Testis (tissue), 3 donors: Measurements from ENCODE around the gene ZFAND2B. TPM values are rescaled to one million over a fixed set of nuclear protein-coding genes. Genes with fewer than 3 reads are reported as not detected.
A peak's percentile ranks its signal among the peaks of the same experiment; 100 is the strongest.

Source experiments
- DNase-seq: peaks from one replicate; pipeline ENCODE4 v3.0.0-alpha.2; 2019
- H3K27ac ChIP-seq, 2 donors: fragments of 200-600 bp; sonication (generic); one replicate each; pipeline ENCODE4 v1.5.1; 2019
- H3K27me3 ChIP-seq: fragments of 200-600 bp; sonication (generic); one replicate; pipeline ENCODE4 v1.5.1; 2019
- H3K36me3 ChIP-seq: fragments of 200-600 bp; sonication (generic); one replicate; pipeline ENCODE4 v1.5.1; 2017; ENCODE audit warnings: low read depth; ENCODE audit errors: missing control alignments
- H3K4me1 ChIP-seq: fragments of 200-600 bp; sonication (generic); one replicate; pipeline ENCODE4 v1.5.1; 2019
- H3K4me3 ChIP-seq, 2 donors: fragments of 200-600 bp; sonication (generic); one replicate each; pipeline ENCODE4 v1.5.1; 2017 to 2019
- H3K9me3 ChIP-seq: fragments of 200-600 bp; sonication (generic); one replicate; pipeline ENCODE4 v1.5.1; 2017
- POLR2A ChIP-seq: fragments of 450-650 bp; IDR thresholded peaks from one replicate; pipeline ENCODE4 v1.6.1; 2017; ENCODE audit warnings: antibody characterized with exemption, mild to moderate bottlenecking, moderate library complexity
- WGBS, 2 donors: methylation state at CpG; one replicate each; pipeline ENCODE4 v1.1.5; 2018; 5-methylcytosine and 5-hydroxymethylcytosine counted together
- intact Hi-C: fragments of 100-400 bp; cut with DNase I; formaldehyde crosslinking; loops from one replicate; pipeline ENCODE4 v1.15.1; 2023; ENCODE audit warnings: low total_unique reads
- polyA plus RNA-seq: library from polyadenylated mRNA; stranded (reverse); fragments of 350-450 nt; fragmentation: Illumina TruSeq; extraction: RNeasy Lipid Tissue Mini Kit (QIAGEN cat#74804); gene quantifications from one replicate; pipeline ENCODE4 v1.2.3, GENCODE V29; 2014; ENCODE audit warnings: low read depth, low replicate concordance; ENCODE audit not compliant: insufficient read depth
- total RNA-seq, 2 donors: library from RNA; depleted of rRNA; stranded (reverse); fragments of >200 nt; gene quantifications; one replicate each; pipeline ENCODE4 v1.2.3, GENCODE V29; 2016
- TF ChIP-seq, protein P1 (sequence below), 3 experiments: fragments of 450-650 bp in 2 of 3; fragments of 200-600 bp in 1 of 3; sonication (generic) in 1 of 3; IDR thresholded peaks; one replicate each; pipeline ENCODE4 v1.5.1; 2016 to 2019; ENCODE audit warnings: antibody characterized with exemption in 3 of 3, mild to moderate bottlenecking in 2 of 3, moderate library complexity in 1 of 3

ZFAND2B gene
- total and polyA plus RNA-seq, 3 donors from 2014 or later = 27.0 to 41.3 (median 34.3) TPM

DNA sequence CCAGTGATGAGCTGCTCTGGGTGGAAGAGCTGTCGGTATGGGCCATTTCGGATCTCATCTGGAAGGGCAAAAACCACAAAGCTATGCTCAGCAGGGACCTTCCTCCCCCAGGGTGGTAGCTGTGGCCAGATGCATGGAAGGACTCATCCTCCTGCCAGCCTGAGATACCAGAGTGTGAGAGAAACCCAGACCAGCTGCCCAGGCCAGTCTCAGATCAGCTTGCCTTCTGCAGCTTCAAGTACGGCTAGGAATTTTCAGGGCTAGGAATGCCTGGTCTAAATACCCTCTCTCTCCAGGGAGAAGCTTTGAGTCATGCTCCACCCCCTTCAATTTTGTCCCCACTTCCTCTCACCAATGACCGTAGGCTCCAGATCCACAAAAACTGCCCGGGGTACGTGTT lies 45.1 kb downstream of the ZFAND2B start:
- WGBS, 2 donors = 82 to 85% methylated on average over 6 of the region's 6 CpGs

DNA sequence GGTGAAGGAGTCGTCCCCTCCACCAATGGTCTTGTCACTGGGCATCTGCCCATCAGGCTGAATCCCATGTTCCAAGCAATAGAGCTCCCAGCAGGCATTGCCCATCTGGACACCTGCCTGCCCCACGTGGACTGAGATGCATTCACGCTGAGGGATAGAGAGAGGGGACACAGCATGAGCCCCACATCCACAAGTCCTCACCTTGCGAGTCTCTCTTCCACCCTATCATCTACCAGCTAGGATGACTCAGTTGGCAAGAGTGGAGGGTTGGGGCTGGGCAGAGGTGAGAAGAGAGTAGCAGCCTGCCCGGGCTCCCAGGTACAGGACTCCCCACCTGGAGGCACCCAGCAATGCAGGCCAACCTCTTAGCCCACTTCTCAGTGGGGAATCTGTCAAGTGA lies 45.5 kb downstream of the ZFAND2B start:
- DNase-seq = no peak
- Histone ChIP-seq H3K4me1 (peaks cover 15% of the 10 kb centered on the region), H3K27ac (no peak overlapping the region), H3K27me3 (no peaks in the 10 kb centered on the region), H3K4me3 (no peak overlapping the region), H3K36me3 (no peaks in the 10 kb centered on the region), H3K9me3 (no peaks in the 10 kb centered on the region)
- 75 to 81% methylated on average over 5 of the region's 5 CpGs for WGBS, 2 donors
- TF ChIP-seq, protein P1, sequence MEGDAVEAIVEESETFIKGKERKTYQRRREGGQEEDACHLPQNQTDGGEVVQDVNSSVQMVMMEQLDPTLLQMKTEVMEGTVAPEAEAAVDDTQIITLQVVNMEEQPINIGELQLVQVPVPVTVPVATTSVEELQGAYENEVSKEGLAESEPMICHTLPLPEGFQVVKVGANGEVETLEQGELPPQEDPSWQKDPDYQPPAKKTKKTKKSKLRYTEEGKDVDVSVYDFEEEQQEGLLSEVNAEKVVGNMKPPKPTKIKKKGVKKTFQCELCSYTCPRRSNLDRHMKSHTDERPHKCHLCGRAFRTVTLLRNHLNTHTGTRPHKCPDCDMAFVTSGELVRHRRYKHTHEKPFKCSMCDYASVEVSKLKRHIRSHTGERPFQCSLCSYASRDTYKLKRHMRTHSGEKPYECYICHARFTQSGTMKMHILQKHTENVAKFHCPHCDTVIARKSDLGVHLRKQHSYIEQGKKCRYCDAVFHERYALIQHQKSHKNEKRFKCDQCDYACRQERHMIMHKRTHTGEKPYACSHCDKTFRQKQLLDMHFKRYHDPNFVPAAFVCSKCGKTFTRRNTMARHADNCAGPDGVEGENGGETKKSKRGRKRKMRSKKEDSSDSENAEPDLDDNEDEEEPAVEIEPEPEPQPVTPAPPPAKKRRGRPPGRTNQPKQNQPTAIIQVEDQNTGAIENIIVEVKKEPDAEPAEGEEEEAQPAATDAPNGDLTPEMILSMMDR (IDR thresholded peaks at IDR 0.05) = no peak
- TF ChIP-seq POLR2A = no peak
- intact Hi-C loops = no loop called here

More for the DNA sequence above, 45.1 kb downstream of the ZFAND2B start:
- Histone ChIP-seq H3K9me3 (no peaks in the 10 kb centered on the region), H3K4me3 (no peak overlapping the region), H3K27ac (no peak overlapping the region), H3K4me1 (peaks cover 15% of the 10 kb centered on the region), H3K27me3 (no peaks in the 10 kb centered on the region), H3K36me3 (no peaks in the 10 kb centered on the region)
- DNase-seq = no peak
- no peak for TF ChIP-seq POLR2A
- TF ChIP-seq, protein P1 (IDR thresholded peaks at IDR 0.05) = no peak
- intact Hi-C loops = no loop called here

DNA sequence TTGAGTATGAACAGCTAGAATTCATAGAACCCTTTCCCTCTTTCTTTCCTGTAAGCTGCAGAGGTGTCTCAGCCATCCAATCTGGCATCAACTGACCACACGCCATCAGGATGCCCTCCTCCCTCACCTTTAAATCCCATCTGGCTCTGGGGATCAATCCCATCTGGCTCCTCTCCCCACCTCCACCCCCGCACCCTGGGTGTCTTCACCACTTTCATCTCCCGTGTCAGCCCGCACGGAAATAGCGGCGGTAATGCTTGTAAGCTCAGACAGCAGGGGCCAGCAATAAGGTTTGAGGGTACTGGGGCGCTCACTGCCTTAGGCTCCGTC lies 46.0 kb downstream of the ZFAND2B start:
- Histone ChIP-seq H3K9me3 (no peaks in the 10 kb centered on the region), H3K4me3 (peak overlapping the region; percentile 42 to 67), H3K27ac (no peak overlapping the region), H3K27me3 (no peaks in the 10 kb centered on the region), H3K36me3 (no peaks in the 10 kb centered on the region), H3K4me1 (peaks cover 15% of the 10 kb centered on the region)
- no peak for DNase-seq
- intact Hi-C loops = no loop called here
- no peak for TF ChIP-seq POLR2A
- TF ChIP-seq, protein P1 (IDR thresholded peaks at IDR 0.05) = no peak
- 20 to 22% methylated on average over 7 to 9 of the region's 9 CpGs for WGBS, 2 donors

DNA sequence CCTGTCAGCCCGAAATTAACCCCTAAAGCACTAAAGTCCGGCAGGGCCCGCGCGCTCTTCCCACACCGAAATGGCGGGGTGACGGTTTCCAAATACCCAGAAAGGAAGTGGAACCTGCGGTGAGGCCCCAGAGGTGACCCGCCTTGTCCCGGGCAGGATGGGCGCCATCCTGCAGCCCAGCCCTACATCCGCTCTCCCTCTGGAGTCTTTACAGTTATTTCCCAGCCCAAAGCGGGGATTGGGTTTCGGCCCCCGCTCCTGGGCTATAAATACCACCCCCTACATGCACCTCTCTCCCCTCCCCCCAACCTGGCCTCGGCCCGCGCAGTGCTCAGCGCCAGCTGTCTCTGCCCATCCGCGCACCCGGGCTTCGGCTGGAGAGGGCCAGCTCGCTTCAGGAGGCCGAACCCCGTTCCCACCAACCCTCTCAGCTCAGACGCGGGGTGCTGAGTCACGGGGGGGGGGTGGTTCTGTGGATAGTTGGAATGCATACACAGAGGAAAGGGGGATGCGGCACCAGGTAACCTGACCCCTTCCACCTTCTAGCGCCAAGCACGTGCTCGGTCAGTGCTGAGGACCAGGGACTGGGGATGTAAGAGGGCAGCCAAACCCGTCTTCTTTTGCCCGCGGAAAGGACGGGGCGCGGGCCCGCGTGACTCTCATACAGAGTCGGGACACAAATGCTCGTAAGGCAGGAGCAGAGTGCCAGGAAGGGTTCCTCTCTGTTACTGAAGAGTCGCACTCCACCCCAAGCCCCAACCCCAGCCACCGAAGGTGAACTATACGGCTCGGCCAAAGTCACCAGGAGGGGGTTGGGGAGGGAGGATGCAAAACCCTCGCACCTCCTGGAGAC lies 46.5 kb downstream of the ZFAND2B start, which contains the start of gene TUBA4B:
TSS of gene TUBA4B (plus strand) at position 344 of the 853 bp plus-strand sequence. CDS start at position 509, 165 bp downstream.
- DNase-seq = no peak
- TF ChIP-seq, protein P1 (IDR thresholded peaks at IDR 0.05) = no peak
- TF ChIP-seq POLR2A = no peak
- H3K4me3 ChIP-seq = peak within 1 kb of the TSS; percentile 42 to 67
- peaks cover 15% of the 10 kb centered on the region for H3K4me1 ChIP-seq
- intact Hi-C loops = no loop called here
- no peaks in the 10 kb centered on the region for H3K27me3 ChIP-seq
- H3K9me3 ChIP-seq = no peaks in the 10 kb centered on the region
- H3K36me3 ChIP-seq = no peaks in the 10 kb centered on the region
- WGBS, 2 donors = 3 to 7% methylated on average over 31 to 49 of the region's 49 CpGs
- peak within 1 kb of the TSS in 1 of 2 donors; percentile 11 for H3K27ac ChIP-seq
